HepG2 (cell line): ENCODE data around the gene IMPDH1. TPM values are rescaled to one million over a fixed set of nuclear protein-coding genes. Genes with fewer than 3 reads are reported as not detected.
A peak's percentile ranks its signal among the peaks of the same experiment; 100 is the strongest.

Experiments
- CSRNP2 ChIP-seq: sonication (generic); formaldehyde crosslinking; conservative IDR thresholded peaks from 2 replicates; pipeline ENCODE4 v1.8.0; 2022; ENCODE audit warnings: low read depth, missing genetic modification reagents
- DMAP1 ChIP-seq: IDR thresholded peaks from 2 replicates; pipeline ENCODE4 v1.6.1; 2016
- ESRRA ChIP-seq: sonication (generic); formaldehyde crosslinking; IDR thresholded peaks from 2 replicates; pipeline ENCODE4 v1.5.1; 2020; ENCODE audit warnings: mild to moderate bottlenecking, low read depth, missing genetic modification reagents
- FIP1L1 ChIP-seq: fragments of 200-400 bp; formaldehyde crosslinking; IDR thresholded peaks from 2 replicates; pipeline ENCODE4 v1.6.1; 2018; ENCODE audit warnings: low read depth, mild to moderate bottlenecking, low read length, moderate library complexity, borderline replicate concordance; ENCODE audit not compliant: insufficient read depth
- HES4 ChIP-seq: sonication (generic); formaldehyde crosslinking; IDR thresholded peaks from 2 replicates; pipeline ENCODE4 v1.9.0; 2021; ENCODE audit warnings: mild to moderate bottlenecking, missing genetic modification reagents, borderline replicate concordance
- HINFP ChIP-seq: sonication (generic); formaldehyde crosslinking; IDR thresholded peaks from 2 replicates; pipeline ENCODE4 v1.4.0; 2020; ENCODE audit warnings: low read depth, mild to moderate bottlenecking, missing genetic modification reagents
- HOXA7 ChIP-seq: sonication (generic); formaldehyde crosslinking; IDR thresholded peaks from 2 replicates; pipeline ENCODE4 v1.8.1; 2022; ENCODE audit warnings: mild to moderate bottlenecking, missing genetic modification reagents, moderate library complexity
- LCORL ChIP-seq, 2 experiments: fragments of 450-650 bp in 1 of 2; sonication (generic) in 1 of 2; formaldehyde crosslinking in 1 of 2; IDR thresholded peaks; 2 replicates each; pipeline versions ENCODE4 v1.5.0 to v1.6.1; 2017 to 2020; ENCODE audit warnings: antibody characterized with exemption in 1 of 2, missing genetic modification reagents in 1 of 2
- MAFK ChIP-seq, 2 experiments: IDR thresholded peaks in 1 of 2; conservative IDR thresholded peaks in 1 of 2; 2 replicates each; pipeline ENCODE4 v1.6.1; 2011; ENCODE audit warnings: improper control_type of control experiment in 2 of 2, low read length in 2 of 2
- NFE2L2 ChIP-seq: fragments of 150-350 bp; IDR thresholded peaks from 2 replicates; pipeline ENCODE4 v1.6.1; 2014; ENCODE audit warnings: low read length
- REPIN1 ChIP-seq: sonication (generic); formaldehyde crosslinking; IDR thresholded peaks from 2 replicates; pipeline ENCODE4 v1.8.0; 2022; ENCODE audit warnings: missing genetic modification reagents, low read depth, mild to moderate bottlenecking, borderline replicate concordance
- RORA ChIP-seq: sonication (generic); formaldehyde crosslinking; IDR thresholded peaks from 2 replicates; pipeline ENCODE4 v1.5.0; 2020; ENCODE audit warnings: mild to moderate bottlenecking, missing genetic modification reagents, moderate library complexity
- SNRNP70 ChIP-seq: fragments of 200-400 bp; formaldehyde crosslinking; IDR thresholded peaks from 2 replicates; pipeline ENCODE4 v1.6.1; 2017; ENCODE audit warnings: mild to moderate bottlenecking, low read depth, low read length, moderate library complexity
- SP5 ChIP-seq: IDR thresholded peaks from 2 replicates; pipeline ENCODE4 v1.6.1; 2016; ENCODE audit warnings: low read depth, borderline replicate concordance
- STAT5B ChIP-seq: sonication (generic); formaldehyde crosslinking; IDR thresholded peaks from 2 replicates; pipeline ENCODE4 v1.4.0; 2020; ENCODE audit warnings: missing genetic modification reagents
- TCF12 ChIP-seq, 2 experiments: fragments of 450-650 bp in 1 of 2; sonication (generic) in 1 of 2; formaldehyde crosslinking in 1 of 2; IDR thresholded peaks; 2 replicates each; pipeline versions ENCODE4 v1.6.1 to v1.8.0; 2017 to 2022; ENCODE audit warnings: antibody characterized with exemption in 1 of 2, mild to moderate bottlenecking in 1 of 2, missing genetic modification reagents in 1 of 2, moderate library complexity in 1 of 2
- ZBTB7B ChIP-seq: sonication (generic); formaldehyde crosslinking; IDR thresholded peaks from 2 replicates; pipeline ENCODE4 v1.4.0; 2020; ENCODE audit warnings: missing genetic modification reagents
- ZFP41 ChIP-seq: sonication (generic); formaldehyde crosslinking; IDR thresholded peaks from 2 replicates; pipeline ENCODE4 v1.4.0; 2020; ENCODE audit warnings: mild to moderate bottlenecking, missing genetic modification reagents, borderline replicate concordance
- ZNF224 ChIP-seq: sonication (generic); formaldehyde crosslinking; IDR thresholded peaks from 2 replicates; pipeline ENCODE4 v1.5.0; 2020; ENCODE audit warnings: mild to moderate bottlenecking, missing genetic modification reagents
- ZNF3 ChIP-seq: IDR thresholded peaks from 2 replicates; pipeline ENCODE4 v1.7.0; 2017; ENCODE audit warnings: inconsistent platforms
- ZNF326 ChIP-seq: sonication (generic); formaldehyde crosslinking; IDR thresholded peaks from 2 replicates; pipeline ENCODE4 v1.4.0; 2020; ENCODE audit warnings: missing genetic modification reagents, borderline replicate concordance
- ZNF749 ChIP-seq: sonication (generic); formaldehyde crosslinking; IDR thresholded peaks from 2 replicates; pipeline ENCODE4 v1.8.0; 2022; ENCODE audit warnings: mild to moderate bottlenecking, missing genetic modification reagents, moderate library complexity, borderline replicate concordance
- ZNF790 ChIP-seq: sonication (generic); formaldehyde crosslinking; IDR thresholded peaks from 2 replicates; pipeline ENCODE4 v1.8.0; 2022; ENCODE audit warnings: missing genetic modification reagents, mild to moderate bottlenecking, borderline replicate concordance
- polyA plus RNA-seq, 8 experiments: library from polyadenylated mRNA; depleted of rRNA in 3 of 8; stranded (reverse) in 7 of 8; unstranded in 1 of 8; fragments of >200 nt; fragmentation: Illumina TruSeq in 4 of 8; extraction: Trizol in 4 of 8; gene quantifications; 2 replicates each; pipeline versions ENCODE4 v1.2.1 to v1.2.3, GENCODE V29; 2011 to 2016; ENCODE audit warnings: low read depth in 4 of 8, missing spikeins in 1 of 8, mixed read lengths in 1 of 8; ENCODE audit not compliant: insufficient read depth in 1 of 8
- total RNA-seq, 5 experiments: library from RNA; depleted of rRNA; stranded (reverse); fragments of >200 nt; fragmentation: Illumina TruSeq; extraction: Trizol; gene quantifications; 2 replicates each; pipeline ENCODE4 v1.2.3, GENCODE V29; 2016; ENCODE audit warnings: low read depth in 1 of 5
- TF ChIP-seq, protein P1 (sequence below): sonication (generic); formaldehyde crosslinking; IDR thresholded peaks from 2 replicates; pipeline ENCODE4 v1.5.1; 2020; ENCODE audit warnings: missing genetic modification reagents, mild to moderate bottlenecking, borderline replicate concordance

The IMPDH1 gene
- total and polyA plus RNA-seq, 2 of the 13 experiments (the other 11 are each of a cell fraction or from before 2014, with no cell fraction given) = 22.8 to 34.0 TPM

GRCh38 chr7:128455543-128456254, 45.9 kb upstream of the IMPDH1 start, which contains the start of gene HILPDA (continued):
- peak; percentile 80; the same call in 1 of the 2 replicates for TF ChIP-seq ZNF749 (CRISPR knock-in tag)
- no peak for TF ChIP-seq ZNF224 (CRISPR knock-in tag)
- TF ChIP-seq SP5 (CRISPR knock-in tag) = peak; percentile 79
- TF ChIP-seq HINFP (CRISPR knock-in tag) = no peak
- TF ChIP-seq ZNF326 (CRISPR knock-in tag) = no peak
- TF ChIP-seq ZNF3 = no peak
- no peak; the same call in 1 of the 2 replicates for TF ChIP-seq ZNF790 (CRISPR knock-in tag)
- TF ChIP-seq REPIN1 = no peak
- TF ChIP-seq ESRRA = no peak
- TF ChIP-seq LCORL (IDR thresholded peaks at IDR 0.05) = no peak
- peak; percentile 91 for TF ChIP-seq LCORL (CRISPR knock-in tag; IDR thresholded peaks at IDR 0.05)
- TF ChIP-seq DMAP1 (CRISPR knock-in tag) = peak; percentile 80
- TF ChIP-seq MAFK (conservative IDR thresholded peaks at IDR 0.05 in 1 of 2, IDR thresholded peaks at IDR 0.05 in 1 of 2; ENCODE audit: low read length in 2 of 2) = no peak
- no peak for TF ChIP-seq HOXA7 (CRISPR knock-in tag)
- TF ChIP-seq HES4 = peak; percentile 80
- TF ChIP-seq CSRNP2 = no peak
- no peak for TF ChIP-seq FIP1L1
- 0 out of 2 replicates have a peak, but pooled peaks have one; percentile 63 for TF ChIP-seq RORA (CRISPR knock-in tag)
- peak; percentile 27; the same call in 1 of the 2 replicates for TF ChIP-seq ZFP41 (CRISPR knock-in tag)
- TF ChIP-seq, protein P1, sequence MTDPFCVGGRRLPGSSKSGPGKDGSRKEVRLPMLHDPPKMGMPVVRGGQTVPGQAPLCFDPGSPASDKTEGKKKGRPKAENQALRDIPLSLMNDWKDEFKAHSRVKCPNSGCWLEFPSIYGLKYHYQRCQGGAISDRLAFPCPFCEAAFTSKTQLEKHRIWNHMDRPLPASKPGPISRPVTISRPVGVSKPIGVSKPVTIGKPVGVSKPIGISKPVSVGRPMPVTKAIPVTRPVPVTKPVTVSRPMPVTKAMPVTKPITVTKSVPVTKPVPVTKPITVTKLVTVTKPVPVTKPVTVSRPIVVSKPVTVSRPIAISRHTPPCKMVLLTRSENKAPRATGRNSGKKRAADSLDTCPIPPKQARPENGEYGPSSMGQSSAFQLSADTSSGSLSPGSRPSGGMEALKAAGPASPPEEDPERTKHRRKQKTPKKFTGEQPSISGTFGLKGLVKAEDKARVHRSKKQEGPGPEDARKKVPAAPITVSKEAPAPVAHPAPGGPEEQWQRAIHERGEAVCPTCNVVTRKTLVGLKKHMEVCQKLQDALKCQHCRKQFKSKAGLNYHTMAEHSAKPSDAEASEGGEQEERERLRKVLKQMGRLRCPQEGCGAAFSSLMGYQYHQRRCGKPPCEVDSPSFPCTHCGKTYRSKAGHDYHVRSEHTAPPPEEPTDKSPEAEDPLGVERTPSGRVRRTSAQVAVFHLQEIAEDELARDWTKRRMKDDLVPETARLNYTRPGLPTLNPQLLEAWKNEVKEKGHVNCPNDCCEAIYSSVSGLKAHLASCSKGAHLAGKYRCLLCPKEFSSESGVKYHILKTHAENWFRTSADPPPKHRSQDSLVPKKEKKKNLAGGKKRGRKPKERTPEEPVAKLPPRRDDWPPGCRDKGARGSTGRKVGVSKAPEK (CRISPR knock-in tag) = no peak
- no peak for TF ChIP-seq SNRNP70
- no peak for TF ChIP-seq NFE2L2
- TF ChIP-seq STAT5B (CRISPR knock-in tag) = no peak
- TF ChIP-seq TCF12 (IDR thresholded peaks at IDR 0.05) = no peak
- TF ChIP-seq TCF12 (CRISPR knock-in tag; IDR thresholded peaks at IDR 0.05) = no peak
- 0 out of 2 replicates have a peak, but pooled peaks have one; percentile 20 for TF ChIP-seq ZBTB7B (CRISPR knock-in tag)
